Stimulated activated CD4-positive, alpha-beta T cell treated with anti-CD3 and anti-CD28 coated beads, TNF-alpha, amount 100 ng/mL, for 24 hours (primary cell): Measurements from ENCODE around the gene CIC.

ENCODE experiments used
- DNase-seq, 3 experiments: peaks; one replicate each; pipeline ENCODE4 v3.0.0-alpha.2; 2020; ENCODE audit warnings: low read depth in 3 of 3

CIC gene

DNA sequence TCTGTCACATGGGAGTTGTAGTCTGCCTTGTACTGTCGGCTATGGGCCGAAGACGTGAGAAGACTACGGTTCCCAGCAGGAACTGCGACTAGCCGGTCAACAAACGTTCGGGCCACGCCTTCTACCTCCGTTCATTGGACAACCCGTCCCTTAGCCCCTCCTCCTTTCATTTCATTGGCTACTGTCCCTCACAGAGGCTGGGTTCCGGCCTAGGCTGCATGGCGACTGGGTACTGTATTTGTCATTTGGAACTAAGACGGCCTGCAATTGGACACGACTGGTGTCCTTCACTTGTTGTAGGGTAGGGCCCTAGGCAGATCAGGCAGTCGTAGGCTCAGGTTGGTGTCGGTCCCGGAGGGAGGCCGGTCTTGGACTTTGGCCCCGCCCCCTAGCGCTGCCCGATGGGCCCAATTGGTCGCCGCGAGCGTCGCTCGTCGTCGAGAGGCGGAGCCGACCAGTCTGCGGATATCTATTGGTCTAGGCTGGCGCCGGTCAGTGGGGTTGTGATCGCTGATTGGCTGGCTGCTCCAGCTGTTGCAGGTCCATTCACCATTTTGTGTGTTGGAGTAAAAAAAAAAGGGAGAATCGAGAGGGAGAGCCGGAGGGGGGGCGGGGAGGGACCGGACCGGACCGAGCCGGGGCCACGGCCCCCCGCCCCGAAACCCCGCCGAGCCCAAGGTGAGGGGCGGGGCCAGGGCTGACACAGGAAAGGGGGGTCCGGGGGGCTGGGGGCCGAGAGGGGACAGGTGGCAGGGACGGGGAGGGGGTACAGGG, at the start of gene CIC:
CIC (plus strand) TSS at position 549 of the 774 bp plus-strand sequence. CDS start 2,532 bp downstream, outside the sequence.
- DNase-seq: peak; percentile 97 to 99 (median 98)

DNA sequence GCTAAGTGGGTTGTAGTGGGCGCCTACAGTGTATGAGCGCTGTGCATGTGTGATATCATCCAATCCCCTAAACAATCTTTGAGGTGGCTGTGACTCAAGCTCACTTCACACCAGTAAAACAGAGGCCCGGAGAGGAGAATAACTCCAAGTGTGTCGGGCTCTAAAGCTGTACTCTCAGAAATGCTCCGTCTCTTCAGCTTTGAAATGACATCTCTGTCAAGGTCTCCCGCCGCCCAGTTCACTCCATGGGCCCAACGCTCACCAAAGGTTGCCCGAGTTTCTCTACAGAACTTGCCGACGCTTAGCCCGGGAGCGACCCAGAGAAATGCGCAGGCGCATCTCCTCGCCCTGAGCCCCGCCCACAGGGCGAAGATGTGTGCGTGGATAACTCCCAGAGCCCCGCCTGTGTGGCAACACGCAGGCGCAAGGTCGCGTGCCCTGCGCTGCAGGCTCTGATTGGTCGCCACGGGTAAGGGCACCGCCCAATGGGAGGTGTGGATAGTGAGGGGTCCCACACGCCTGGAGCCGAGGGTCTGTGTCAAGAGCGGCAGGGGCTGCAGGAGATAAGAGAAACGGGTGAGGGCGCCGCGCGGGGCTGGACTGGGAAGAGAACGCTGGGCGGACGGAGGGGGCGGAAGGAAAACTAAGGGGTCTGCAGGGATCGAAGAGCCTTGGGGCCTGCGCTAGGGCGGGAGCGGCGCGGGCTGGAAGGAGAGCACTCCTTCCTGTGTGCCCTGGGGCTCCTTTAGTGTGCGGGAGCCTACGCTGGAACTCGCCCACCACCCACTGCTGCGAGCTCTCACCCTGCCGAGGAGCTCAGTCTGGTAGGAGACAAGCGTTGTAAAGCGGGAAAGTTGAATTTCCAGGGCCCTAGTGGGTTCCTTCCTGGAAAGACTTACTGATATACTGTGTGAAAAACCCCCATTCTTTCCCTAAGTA, 49.0 kb upstream of the CIC start, which contains the start of gene ZNF526:
ZNF526 (plus strand) TSS at position 501 of the 939 bp plus-strand sequence. CDS start 4,092 bp downstream, outside the sequence.
- peak; percentile 89 to 98 (median 95) for DNase-seq

DNA sequence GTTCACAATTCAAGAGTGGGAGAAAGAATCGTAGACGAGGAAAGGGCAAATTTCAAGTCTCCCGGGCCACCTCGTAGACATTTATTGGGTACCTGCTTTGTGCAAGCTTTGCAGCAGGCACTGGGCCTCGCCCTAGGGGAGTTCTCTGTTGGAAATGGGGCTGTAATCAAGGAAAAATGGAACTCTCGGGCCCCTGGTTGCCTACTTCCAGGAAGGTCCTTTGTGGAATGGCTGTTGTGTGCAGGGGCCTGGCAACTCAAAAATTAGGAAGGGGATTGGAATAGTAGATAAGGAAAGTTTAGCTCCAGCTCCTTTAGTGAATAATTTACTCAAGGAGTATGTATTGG, 48.3 kb upstream of the CIC start:
- DNase-seq: no peak

DNA sequence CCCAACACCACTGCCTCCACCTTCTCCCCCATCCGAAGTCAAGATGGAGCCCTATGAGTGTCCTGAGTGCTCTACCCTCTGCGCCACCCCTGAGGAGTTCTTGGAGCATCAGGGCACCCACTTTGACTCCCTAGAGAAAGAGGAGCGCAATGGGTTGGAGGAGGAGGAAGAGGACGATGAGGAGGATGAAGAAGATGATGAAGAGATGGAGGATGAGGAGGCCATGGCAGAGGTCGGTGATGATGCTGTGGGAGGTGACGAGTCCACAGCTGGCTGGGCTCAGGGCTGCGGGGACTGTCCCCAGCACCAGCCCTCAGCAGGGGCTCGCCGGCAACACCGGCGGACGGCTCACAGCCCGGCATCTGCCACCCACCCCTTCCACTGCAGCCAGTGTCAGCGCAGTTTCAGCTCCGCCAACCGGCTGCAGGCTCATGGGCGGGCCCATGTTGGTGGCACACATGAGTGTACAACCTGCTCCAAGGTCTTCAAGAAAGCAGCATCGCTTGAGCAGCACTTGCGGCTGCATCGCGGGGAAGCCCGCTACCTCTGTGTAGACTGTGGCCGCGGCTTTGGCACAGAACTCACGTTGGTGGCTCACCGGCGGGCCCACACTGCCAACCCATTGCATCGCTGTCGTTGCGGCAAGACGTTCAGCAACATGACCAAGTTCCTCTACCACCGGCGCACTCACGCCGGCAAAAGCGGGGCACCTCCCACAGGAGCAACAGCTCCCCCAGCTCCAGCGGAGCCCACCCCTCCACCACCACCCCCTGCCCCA, 43.9 kb upstream of the CIC start:
- no peak for DNase-seq

DNA sequence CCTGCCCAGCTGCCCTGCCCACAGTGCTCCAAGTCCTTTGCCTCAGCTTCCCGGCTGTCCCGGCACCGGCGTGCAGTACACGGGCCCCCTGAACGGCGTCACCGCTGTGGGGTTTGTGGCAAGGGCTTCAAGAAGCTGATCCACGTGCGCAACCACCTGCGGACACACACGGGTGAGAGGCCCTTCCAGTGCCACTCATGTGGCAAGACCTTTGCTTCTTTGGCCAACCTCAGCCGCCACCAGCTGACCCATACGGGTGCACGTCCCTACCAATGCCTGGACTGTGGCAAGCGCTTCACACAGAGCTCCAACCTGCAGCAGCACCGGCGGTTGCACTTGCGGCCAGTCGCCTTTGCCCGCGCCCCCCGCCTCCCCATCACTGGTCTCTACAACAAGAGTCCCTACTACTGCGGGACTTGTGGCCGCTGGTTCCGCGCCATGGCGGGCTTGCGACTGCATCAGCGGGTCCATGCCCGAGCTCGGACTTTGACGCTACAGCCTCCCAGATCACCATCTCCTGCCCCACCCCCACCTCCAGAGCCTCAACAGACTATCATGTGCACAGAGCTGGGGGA, 43.2 kb upstream of the CIC start:
- DNase-seq: no peak

DNA sequence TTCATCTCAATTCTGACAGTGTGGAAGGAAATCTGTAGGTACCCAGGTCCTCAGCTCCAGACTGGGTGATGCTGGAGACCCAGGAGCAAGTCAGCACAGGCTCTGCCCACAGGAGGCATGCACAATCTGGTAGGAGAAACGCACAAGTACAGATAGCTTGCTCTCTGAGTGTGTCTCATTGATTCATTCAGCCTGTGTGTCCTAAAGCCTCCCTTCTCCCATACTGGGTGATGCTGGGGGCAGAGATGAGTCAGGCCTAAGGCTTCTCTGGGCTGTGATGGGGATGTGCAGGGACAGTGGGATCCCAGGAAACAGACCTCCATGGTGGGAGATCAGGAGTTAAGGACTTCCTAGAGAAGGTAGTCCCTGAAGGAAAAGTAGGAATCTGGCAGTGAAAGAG, 42.2 kb upstream of the CIC start:
- DNase-seq: no peak

DNA sequence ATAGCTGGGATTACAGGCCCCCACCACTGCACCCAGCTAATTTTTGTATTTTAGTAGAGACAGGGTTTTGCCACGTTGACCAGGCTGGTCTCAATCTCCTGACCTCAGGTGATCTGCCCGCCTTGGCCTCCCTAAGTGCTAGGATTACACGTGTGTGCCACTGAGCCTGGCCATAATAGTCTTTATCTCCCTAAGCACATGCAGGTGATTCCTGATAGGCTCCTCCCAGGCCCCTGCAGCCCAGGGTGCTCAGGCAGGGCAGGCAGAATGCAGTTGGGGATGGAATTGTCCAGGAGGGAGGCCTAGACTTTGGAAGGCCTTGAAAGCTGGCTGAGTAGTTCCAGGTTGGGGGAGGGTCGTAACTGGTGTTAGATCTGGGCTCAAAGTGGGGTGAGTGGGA, 40.4 kb upstream of the CIC start:
- no peak for DNase-seq

DNA sequence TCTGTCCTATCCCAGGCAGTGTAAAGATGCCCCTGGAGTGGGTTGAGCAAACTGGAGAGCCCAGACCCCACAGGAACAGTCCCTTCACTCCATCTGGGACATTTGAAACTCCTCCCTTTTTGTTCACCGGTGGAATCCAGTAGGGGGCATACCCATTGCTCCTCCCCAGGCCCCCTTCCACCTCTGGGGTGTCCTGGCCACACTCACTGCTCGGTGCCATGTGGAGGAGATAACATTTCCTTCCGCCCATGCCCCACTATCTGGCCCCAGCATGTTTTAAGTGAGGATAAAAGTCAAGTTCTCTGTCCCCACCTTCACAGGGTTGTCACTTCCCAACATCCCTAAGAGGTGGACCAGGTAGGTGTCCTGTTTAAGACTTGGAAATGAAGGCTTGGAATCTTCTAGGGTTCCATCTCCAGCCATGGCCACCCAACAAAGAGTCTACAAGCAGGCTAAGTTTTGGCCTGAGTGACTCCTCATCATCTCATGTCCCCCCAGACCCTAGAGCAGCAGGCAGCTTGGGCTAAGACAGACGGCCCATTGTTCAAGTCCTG, 39.7 kb upstream of the CIC start:
- DNase-seq: no peak

DNA sequence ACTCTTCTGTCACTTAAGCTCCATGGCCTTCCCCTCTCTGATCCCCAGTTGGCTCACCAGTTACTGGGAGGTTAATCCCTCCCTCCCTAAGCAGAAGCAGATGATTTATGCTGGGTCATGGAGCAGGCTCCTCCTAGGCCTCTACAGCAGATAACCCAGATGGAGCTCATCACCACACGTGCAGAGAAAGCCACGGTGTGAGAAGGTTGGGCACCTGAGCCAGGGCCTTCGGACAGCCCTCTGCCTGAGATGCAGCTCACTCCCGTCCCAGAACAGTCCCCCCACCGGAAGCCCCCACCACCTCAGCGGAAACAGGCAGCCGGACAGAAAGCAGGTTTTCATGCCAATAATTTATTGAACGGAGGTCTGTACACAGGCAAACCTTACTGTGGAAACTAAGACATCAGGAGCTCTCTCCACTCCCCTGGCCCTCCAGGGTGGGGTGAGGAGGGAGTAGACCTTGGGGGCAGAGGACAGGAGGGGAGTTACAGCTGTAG, 39.1 kb upstream of the CIC start:
- no peak for DNase-seq

DNA sequence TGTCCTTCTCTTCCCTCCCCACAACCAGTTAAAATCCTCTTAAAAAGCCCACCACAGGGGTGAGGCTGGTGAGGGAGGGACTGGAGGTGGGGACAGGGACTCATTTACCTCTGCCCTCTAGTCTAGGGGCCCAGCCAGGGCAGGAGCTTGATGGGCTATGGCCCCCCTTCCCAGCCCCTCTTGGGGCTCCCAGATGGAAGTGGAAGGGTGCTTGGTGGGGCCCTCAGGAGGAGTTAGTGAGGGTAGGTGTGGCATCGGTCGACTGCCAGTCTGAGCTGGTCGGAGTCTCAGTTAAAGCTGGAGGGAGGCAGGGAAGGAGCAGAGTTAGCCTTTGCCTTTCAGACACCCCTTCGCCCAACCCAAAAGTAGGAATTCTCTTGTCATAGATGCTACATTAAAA, 38.5 kb upstream of the CIC start:
- no peak for DNase-seq

DNA sequence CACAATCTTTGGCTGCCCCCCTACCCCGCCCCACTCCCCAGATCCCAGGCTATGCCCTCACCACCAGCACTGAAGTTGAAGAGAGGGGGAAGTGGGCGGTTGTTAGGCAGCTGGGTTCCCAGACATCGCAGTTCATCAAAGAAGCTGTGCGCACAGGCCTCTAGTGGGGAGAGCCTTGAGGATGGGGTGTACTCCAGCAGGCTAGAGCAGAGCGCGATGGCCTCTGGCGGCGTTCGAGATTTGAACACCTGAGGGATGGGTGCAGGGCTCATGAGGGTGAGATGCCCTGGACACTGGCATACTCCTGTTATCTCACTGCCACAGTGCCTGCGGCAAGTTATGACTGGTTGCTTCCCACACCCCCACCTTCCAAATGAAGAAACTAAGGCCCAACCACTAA, 36.6 kb upstream of the CIC start:
- no peak for DNase-seq

DNA sequence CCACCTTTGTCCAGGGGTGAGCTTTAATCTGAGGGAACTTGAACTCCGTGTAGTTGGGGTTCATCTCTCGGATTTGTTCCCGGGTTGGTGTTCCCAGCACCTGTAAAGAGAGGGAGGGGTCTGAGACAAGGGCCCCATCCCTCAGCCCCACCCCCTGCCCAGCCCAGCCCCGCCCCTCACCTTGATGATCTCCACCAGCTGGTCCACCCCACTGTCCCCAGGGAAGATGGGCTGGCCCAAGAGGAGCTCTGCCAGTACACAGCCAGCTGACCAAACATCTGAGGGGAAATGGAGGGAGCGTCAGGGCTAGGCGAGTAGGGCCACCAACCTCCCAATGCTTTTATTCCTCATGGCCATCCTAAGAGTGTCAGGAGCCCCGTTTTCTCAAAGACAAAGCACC, 35.9 kb upstream of the CIC start:
- no peak for DNase-seq

DNA sequence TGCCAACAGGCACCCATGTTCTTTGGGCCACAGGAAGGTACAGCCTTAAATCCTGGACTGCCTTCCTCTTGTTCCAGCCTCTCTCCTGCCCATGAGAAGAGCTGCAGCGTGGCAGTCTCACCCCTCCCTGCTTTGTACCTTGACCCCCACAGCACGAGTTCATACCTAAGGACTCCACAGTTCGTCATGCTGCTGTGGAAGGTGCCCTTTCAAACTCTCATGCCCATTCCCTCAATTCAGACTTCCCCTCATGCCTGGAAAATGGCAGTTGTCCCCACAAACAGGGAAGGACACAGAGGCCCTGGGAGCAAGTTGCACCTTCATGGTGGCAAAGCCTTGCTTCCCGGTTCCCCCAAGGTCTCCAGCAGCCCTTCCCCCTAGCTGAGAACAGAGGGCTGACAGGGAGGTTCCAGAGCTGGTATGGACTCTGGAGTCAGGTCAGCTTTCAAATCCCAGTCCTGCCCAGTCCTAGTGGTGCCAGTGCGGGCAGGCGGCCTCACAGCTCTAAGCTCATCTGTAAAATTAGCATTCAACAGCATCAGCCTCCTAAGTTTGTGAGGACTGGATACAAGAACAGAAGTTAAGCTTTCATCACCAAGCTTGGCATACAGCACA, 35.3 kb upstream of the CIC start:
- DNase-seq: no peak

DNA sequence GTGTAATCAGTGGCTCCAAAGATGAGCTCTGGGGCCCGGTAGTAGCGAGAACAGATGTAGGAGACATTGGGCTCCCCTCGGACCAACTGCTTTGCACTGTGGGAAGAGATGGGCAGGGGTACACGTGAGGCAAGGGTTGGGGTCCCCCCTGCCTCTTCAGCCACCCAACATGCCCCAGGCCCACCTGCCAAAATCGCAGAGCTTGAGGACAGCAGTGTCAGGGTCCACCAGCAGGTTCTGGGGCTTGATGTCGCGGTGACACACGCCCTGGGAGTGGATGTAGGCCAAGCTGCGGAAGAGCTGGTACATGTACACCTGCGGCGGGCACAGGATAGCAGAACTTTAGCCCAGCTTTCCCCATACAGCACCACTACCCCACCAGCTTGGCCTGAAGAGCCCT, 34.7 kb upstream of the CIC start:
- DNase-seq: no peak

DNA sequence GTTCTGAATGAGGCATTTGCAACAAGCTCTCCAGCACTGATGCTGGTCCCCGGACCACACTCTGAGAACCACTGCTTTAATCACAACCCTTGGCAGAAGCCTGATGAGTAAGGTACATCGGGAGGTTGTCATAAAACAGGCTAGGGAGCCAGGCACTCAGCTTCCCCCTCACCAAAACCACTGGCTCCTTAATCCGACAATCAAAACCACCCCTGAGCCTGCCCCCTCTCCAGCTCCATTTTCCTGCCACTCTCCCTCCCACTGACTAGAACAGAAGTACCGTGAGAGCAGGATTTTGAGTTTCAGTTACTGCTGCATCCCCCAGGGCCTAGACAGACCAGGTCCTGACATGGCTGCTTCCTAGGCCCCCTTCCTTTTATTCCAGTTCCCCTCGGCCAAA, 33.9 kb upstream of the CIC start:
- DNase-seq: no peak

DNA sequence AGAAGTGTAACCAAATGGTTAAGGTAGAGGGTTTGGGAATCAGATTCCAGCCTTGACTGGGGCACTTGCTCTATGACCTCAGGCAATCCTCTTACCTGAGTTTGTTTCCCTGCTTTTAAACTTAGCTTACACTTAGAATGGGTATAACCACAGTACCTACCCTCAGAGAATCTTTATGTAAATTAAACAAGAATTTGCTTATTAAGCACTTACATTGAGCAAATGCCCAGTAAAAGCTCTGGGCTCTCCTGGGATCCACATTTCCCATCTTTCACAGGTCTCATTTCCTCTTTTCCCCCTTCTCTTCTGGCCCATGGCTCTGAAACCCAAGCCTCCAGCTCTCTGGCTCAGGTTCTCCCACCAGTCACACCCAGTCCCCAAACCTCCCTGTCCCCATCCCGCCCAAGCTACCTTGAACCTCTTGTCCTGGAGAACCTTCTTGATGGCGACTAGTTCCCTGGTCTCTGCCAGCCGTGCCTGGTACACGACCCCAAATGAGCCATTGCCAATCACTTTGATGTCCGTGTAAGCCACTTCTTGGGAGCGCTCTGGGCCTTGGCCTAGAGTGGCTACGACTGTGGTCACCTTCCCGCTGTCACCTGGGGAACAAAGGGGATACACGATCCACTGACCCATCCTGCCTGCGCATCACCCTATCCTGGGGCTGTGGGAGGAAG, 29.4 kb upstream of the CIC start:
- DNase-seq: no peak

DNA sequence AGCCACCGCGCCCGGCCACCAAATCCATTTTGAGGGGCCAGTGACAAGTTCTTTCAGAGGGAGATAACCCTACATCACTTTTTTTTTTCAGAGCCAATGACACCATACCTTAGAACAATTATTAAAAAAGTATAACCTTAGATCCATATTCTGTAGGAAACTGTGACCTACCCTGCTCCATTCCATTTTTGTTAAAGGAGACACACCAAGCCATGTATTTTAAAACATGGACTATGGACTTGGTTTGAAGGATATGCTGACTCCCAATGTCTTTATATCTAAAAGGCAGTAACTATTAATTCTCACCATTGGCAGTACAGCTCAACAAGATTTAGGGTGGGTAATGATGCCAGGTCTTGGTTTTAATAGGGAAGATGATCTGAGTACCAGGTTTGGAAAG, 27.8 kb upstream of the CIC start:
- DNase-seq: no peak

DNA sequence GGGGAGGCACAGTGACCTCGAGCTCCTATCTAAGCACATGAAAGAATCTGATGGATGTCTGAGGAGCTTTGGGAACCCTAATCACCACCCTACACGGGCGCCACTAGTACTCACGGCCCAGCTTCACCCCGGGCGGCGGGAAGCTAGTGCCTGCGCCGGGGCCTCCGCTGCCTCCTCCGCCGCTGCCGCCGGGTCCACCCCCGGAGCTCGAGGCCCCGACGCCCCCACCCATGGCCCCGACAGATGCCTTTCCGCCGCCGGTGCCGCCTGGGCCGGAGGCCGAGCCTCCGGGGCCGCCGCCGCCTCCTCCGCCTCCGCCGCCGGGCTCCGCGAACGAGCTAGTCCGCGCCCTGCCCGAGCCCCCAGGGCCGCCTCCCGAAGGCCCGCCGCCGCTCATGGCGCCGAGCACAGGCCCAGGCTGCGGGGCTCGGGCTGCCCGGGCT, 27.0 kb upstream of the CIC start:
- DNase-seq: no peak

DNA sequence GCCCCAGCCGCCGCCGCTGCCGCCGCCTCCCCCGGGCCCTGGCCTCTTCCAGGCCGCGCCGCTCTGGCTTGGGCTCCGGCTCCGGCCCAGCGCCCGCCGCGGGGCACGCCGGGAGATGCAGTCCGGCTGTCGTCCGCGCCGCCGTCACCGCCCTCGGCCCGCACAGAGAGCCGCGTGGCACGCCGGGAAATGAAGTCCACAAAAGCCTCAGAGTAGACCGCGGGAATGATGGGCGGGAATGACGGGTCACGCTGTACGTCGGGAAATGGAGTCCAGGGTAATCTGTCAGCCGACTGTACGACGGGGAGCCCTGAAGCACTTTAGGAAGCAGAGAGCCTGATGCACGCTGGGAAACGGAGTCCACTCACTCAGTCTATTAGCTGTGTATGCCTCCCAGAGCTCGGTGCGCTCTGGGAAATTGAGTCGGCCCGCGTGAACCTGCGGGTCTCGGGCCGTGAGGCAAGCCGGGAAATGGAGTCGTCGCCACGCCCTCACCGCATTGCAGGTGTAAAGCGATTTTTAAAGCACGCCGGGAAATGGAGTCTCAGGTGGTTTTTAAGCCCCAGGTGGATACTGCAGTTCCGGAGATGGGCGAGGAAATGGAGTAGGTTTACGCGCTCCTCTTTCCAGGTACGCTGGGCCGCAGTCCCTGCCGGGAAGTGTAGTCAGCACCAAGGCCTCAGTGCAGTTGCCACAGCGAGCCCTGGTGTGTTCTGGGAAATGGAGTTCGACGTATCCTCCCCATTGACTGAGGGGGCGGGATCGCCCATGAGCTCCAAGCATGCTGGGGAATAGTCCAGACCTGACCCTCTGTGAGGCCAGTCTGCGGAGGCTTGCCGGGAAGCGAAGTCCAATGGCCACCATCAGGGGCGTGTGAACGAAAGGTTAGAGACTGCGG, 26.3 kb upstream of the CIC start, which contains the start of gene GSK3A:
GSK3A (minus strand) TSS at position 91 of the 898 bp plus-strand sequence. CDS start 137 bp downstream, outside the sequence.
- DNase-seq: peak; percentile 90 to 95 (median 92)
